ENCODE data around the gene ING3.

GRCh38 chr7:120960714-120961113, 10.1 kb downstream of the ING3 start:
- no peak for TF ChIP-seq CTCF (conservative IDR thresholded peaks at IDR 0.05; ENCODE audit: low read length)
- TF ChIP-seq EZH2phosphoT487 (IDR thresholded peaks at IDR 0.05; ENCODE audit: borderline replicate concordance): no peak

Measured in Loucy (cell line).